ENCODE measurements around the gene RIPOR1.
A peak's percentile ranks its signal among the peaks of the same experiment; 100 is the strongest.
"Not testable (repeated sequence)": the region's sequence is repeated elsewhere in the genome, so short reads cannot be mapped to it uniquely, and the experiment has no call there.

The RIPOR1 gene

GRCh38 chr16:67528222-67528869 is at the start of gene RIPOR1:
Gene RIPOR1 (plus strand): TSS chr16:67528829. CDS start chr16:67538447, 9,618 bp downstream.
- DNase-seq (ENCODE audit: low read depth) = no peak

- peak; percentile 97 for DNase-seq (ENCODE audit: low read depth)
These were observed 47.6 kb upstream of the RIPOR1 start, which contains the start of gene ATP6V0D1 for GRCh38 chr16:67480833-67481560. Gene ATP6V0D1 (minus strand): TSS chr16:67481157. CDS start chr16:67481086, 71 bp downstream.

- peak; percentile 8 for DNase-seq (ENCODE audit: low read depth)
These were observed 46.9 kb upstream of the RIPOR1 start for GRCh38 chr16:67481561-67482232.

- no peak for DNase-seq (ENCODE audit: low read depth)
These were observed 46.2 kb upstream of the RIPOR1 start for GRCh38 chr16:67482233-67482924.

GRCh38 chr16:67483150-67483549 is 45.5 kb upstream of the RIPOR1 start, which contains the start of gene AGRP:
Gene AGRP (minus strand): TSS chr16:67483547. CDS start chr16:67483398, 149 bp downstream.
- no peak for DNase-seq (ENCODE audit: low read depth)

GRCh38 chr16:67483731-67484525 is 44.7 kb upstream of the RIPOR1 start:
- DNase-seq (ENCODE audit: low read depth) = no peak

GRCh38 chr16:67486805-67487204 is 41.8 kb upstream of the RIPOR1 start:
- no peak for DNase-seq (ENCODE audit: low read depth)

GRCh38 chr16:67487561-67487960 is 41.1 kb upstream of the RIPOR1 start:
- DNase-seq (ENCODE audit: low read depth) = not testable (repeated sequence)

GRCh38 chr16:67489401-67490083 is 39.1 kb upstream of the RIPOR1 start:
- DNase-seq (ENCODE audit: low read depth) = no peak

- DNase-seq (ENCODE audit: low read depth) = no peak
These were observed 38.1 kb upstream of the RIPOR1 start for GRCh38 chr16:67490335-67491096.

- DNase-seq (ENCODE audit: low read depth) = no peak
These were observed 29.5 kb upstream of the RIPOR1 start for GRCh38 chr16:67499106-67499505.

GRCh38 chr16:67504031-67505021 is 24.3 kb upstream of the RIPOR1 start:
- no peak for DNase-seq (ENCODE audit: low read depth)

- DNase-seq (ENCODE audit: low read depth) = no peak
These were observed 22.2 kb upstream of the RIPOR1 start for GRCh38 chr16:67506468-67506867.

GRCh38 chr16:67509016-67509415 is 19.6 kb upstream of the RIPOR1 start:
- DNase-seq (ENCODE audit: low read depth) = no peak

GRCh38 chr16:67513892-67514291 is 14.7 kb upstream of the RIPOR1 start:
- not testable (repeated sequence) for DNase-seq (ENCODE audit: low read depth)

- peak; percentile 61 for DNase-seq (ENCODE audit: low read depth)
These were observed 14.2 kb upstream of the RIPOR1 start for GRCh38 chr16:67514382-67514828.

GRCh38 chr16:67516296-67517154 is 12.1 kb upstream of the RIPOR1 start:
- DNase-seq (ENCODE audit: low read depth) = no peak

- no peak for DNase-seq (ENCODE audit: low read depth)
These were observed 11.5 kb upstream of the RIPOR1 start for GRCh38 chr16:67517155-67517445.

Measured in stimulated activated CD8-positive, alpha-beta memory T cell treated with anti-CD3 and anti-CD28 coated beads, Interleukin-7, amount 100 ng/mL, for 24 hours (primary cell).